KOPT-K1 (cell line): Measurements from ENCODE around the gene FAM120B.
"Not testable (repeated sequence)": the region's sequence is repeated elsewhere in the genome, so short reads cannot be mapped to it uniquely, and the experiment has no call there.

Source experiments
- H3K27ac ChIP-seq: fragments of 200-600 bp; sonication (generic); 2 replicates; pipeline ENCODE4 v1.5.1; 2016; ENCODE audit warnings: antibody characterized with exemption, mild to moderate bottlenecking, low read depth, low read length; ENCODE audit not compliant: poor library complexity, severe bottlenecking
- H3K36me3 ChIP-seq: fragments of 200-600 bp; sonication (generic); 2 replicates; pipeline ENCODE4 v1.5.1; 2017; ENCODE audit warnings: antibody characterized with exemption, mild to moderate bottlenecking, low read length, moderate library complexity; ENCODE audit not compliant: insufficient read depth
- H3K9me3 ChIP-seq: fragments of 200-600 bp; sonication (generic); 2 replicates; pipeline ENCODE4 v1.5.1; 2017; ENCODE audit warnings: antibody characterized with exemption, low read length, mild to moderate bottlenecking; ENCODE audit not compliant: insufficient read depth, poor library complexity, severe bottlenecking

Gene FAM120B

GRCh38 chr6:170385506-170385905 lies 78.9 kb downstream of the FAM120B start:
- Histone ChIP-seq H3K27ac (no peak overlapping the region), H3K36me3 (peaks cover 28% of the 10 kb centered on the region)

GRCh38 chr6:170388113-170388512 lies 81.6 kb downstream of the FAM120B start:
- H3K9me3 ChIP-seq: no peaks in the 10 kb centered on the region
- peaks cover 45% of the 10 kb centered on the region for H3K36me3 ChIP-seq
- no peak overlapping the region for H3K27ac ChIP-seq

More at GRCh38 chr6:170385506-170385905, 78.9 kb downstream of the FAM120B start:
- no peaks in the 10 kb centered on the region for H3K9me3 ChIP-seq

GRCh38 chr6:170393033-170393432 lies 86.5 kb downstream of the FAM120B start:
- Histone ChIP-seq H3K27ac (no peak overlapping the region), H3K36me3 (peaks cover 85% of the 10 kb centered on the region), H3K9me3 (no peaks in the 10 kb centered on the region)

GRCh38 chr6:170393807-170394399 lies 87.3 kb downstream of the FAM120B start:
- H3K36me3 ChIP-seq: peaks cover 76% of the 10 kb centered on the region
- no peaks in the 10 kb centered on the region for H3K9me3 ChIP-seq
- no peak overlapping the region for H3K27ac ChIP-seq

- Histone ChIP-seq H3K9me3 (no peaks in the 10 kb centered on the region), H3K27ac (no peak overlapping the region), H3K36me3 (peaks cover 65% of the 10 kb centered on the region)
Measured at GRCh38 chr6:170394980-170395379, 88.4 kb downstream of the FAM120B start.

GRCh38 chr6:170398743-170399369 lies 92.3 kb downstream of the FAM120B start:
- not testable (repeated sequence) for H3K9me3 ChIP-seq, H3K27ac ChIP-seq
- H3K36me3 ChIP-seq: peaks cover 66% of the 10 kb centered on the region

GRCh38 chr6:170399955-170400558 lies 93.5 kb downstream of the FAM120B start:
- H3K36me3 ChIP-seq: peaks cover 67% of the 10 kb centered on the region
- H3K9me3 ChIP-seq, H3K27ac ChIP-seq: not testable (repeated sequence)

GRCh38 chr6:170402318-170403040 lies 95.9 kb downstream of the FAM120B start:
- peaks cover 65% of the 10 kb centered on the region for H3K36me3 ChIP-seq
- H3K27ac ChIP-seq: no peak overlapping the region
- no peaks in the 10 kb centered on the region for H3K9me3 ChIP-seq

- Histone ChIP-seq H3K9me3 (no peaks in the 10 kb centered on the region), H3K27ac (no peak overlapping the region), H3K36me3 (peaks cover 64% of the 10 kb centered on the region)
Measured at GRCh38 chr6:170403451-170403850, 96.9 kb downstream of the FAM120B start.

- H3K9me3 ChIP-seq: no peaks in the 10 kb centered on the region
- H3K27ac ChIP-seq: no peak overlapping the region
- peaks cover 64% of the 10 kb centered on the region for H3K36me3 ChIP-seq
Measured at GRCh38 chr6:170404036-170404435, 97.5 kb downstream of the FAM120B start.

- Histone ChIP-seq H3K36me3 (peaks cover 64% of the 10 kb centered on the region), H3K9me3 (no peaks in the 10 kb centered on the region), H3K27ac (no peak overlapping the region)
Measured at GRCh38 chr6:170404697-170405096, 98.1 kb downstream of the FAM120B start.

- Histone ChIP-seq H3K9me3 (no peaks in the 10 kb centered on the region), H3K36me3 (peaks cover 60% of the 10 kb centered on the region), H3K27ac (no peak overlapping the region)
Measured at GRCh38 chr6:170405311-170405975, 98.9 kb downstream of the FAM120B start.

GRCh38 chr6:170407200-170407599 lies 100.6 kb downstream of the FAM120B start:
- Histone ChIP-seq H3K36me3 (peaks cover 43% of the 10 kb centered on the region), H3K9me3 (no peaks in the 10 kb centered on the region), H3K27ac (no peak overlapping the region)

GRCh38 chr6:170407932-170408331 lies 101.4 kb downstream of the FAM120B start:
- Histone ChIP-seq H3K9me3 (no peaks in the 10 kb centered on the region), H3K36me3 (peaks cover 39% of the 10 kb centered on the region), H3K27ac (no peak overlapping the region)

- H3K36me3 ChIP-seq: peaks cover 25% of the 10 kb centered on the region
- not testable (repeated sequence) for H3K9me3 ChIP-seq, H3K27ac ChIP-seq
Measured at GRCh38 chr6:170409746-170410145, 103.2 kb downstream of the FAM120B start.
